ENCODE results near the gene SMYD4.
A peak's percentile ranks its signal among the peaks of the same experiment; 100 is the strongest.
"Not testable (repeated sequence)": the region's sequence is repeated elsewhere in the genome, so short reads cannot be mapped to it uniquely, and the experiment has no call there.

The SMYD4 gene

DNA sequence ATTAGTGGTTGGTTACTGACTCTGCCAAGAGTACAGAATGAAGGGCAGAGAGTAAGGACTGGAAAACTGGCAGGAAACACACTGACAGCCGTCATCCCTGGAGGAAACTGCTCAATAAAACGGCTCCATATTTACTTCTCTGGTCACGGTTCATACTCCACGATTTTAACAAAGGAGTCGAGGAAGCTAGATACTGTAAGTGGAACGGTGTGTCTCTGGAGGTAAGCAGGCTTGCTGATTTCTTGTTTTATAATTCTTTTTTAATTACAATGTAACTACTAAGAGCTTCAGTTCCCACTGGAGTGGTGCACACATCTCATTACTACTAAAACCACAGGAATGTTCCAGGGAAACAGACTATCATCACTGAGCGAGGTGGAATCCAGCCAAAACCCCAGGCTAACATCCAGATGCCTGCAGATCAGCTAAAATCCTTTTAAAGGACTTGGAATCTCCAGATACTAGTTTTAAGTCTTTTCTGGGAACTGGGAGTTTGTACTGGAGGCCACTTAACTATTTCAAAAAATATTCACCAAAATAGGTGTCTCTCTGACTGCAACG lies 50.1 kb downstream of the SMYD4 start:
- peak; percentile 18 for DNase-seq (ENCODE audit: low spot score)

DNA sequence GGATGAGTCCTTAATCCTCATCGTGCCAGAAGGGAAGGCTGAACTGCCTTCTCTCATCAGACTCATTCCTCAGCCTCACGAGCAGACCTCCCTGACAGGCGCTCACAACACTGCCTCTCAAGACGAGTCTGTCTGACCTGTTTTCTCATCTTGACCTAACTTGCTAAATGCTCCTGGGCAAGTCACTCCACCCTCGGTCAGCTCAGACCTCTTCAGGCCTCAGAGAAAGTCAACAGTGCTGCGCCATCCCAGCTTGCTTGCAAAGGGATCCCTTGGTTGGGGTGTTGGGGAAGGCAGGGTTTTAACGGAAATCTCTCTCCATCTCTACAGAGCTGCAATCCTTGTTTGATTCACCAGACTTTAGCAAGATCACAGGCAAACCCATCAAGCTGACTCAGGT lies 52.8 kb downstream of the SMYD4 start:
- DNase-seq (ENCODE audit: low spot score), result no peak

DNA sequence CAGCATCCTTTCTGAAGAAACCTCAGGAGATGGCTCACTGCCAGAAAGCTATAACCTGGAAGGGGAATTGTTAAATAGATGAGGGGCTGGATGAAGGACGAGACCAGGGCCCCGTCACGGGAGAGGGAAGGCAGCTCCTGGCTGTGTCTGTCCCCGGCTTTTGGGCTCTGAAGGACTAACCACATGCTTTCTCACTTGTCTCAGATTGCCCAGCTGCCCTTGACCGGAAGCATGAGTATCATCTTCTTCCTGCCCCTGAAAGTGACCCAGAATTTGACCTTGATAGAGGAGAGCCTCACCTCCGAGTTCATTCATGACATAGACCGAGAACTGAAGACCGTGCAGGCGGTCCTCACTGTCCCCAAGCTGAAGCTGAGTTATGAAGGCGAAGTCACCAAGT lies 53.4 kb downstream of the SMYD4 start:
- DNase-seq (ENCODE audit: low spot score), result no peak

DNA sequence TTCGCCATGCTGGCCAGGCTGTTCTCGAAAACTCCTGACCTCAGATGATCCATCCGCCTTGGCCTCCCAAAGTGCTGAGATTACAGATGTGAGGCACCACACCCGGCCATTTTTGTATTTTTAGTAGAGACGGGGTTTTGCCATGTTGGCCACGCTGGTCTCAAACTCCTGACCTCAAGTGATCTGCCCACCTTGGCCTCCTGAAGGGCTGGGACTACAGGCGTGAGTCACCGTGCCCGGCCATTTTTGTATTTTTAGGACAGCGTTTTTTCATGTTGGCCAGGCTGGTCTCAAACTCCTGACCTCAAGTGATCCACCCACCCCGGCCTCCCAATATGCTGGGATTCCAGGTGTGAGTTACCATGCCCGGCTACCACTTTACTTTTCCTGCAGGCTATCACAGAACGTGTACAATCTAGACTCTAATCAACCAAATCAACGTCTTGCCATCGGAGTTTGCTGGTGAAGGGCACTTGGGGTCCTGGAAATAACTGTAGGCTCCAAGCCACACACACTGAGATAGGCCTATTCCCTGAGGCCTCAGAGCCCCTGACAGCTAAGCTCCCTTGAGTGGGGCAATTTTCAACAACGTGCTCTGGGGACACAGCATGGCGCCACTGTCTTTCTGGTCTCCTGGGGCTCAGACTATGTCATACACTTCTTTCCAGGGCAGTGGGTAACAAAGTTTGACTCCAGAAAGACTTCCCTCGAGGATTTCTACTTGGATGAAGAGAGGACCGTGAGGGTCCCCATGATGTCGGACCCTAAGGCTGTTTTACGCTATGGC lies 55.1 kb downstream of the SMYD4 start:
- no peak for DNase-seq (ENCODE audit: low spot score)

DNA sequence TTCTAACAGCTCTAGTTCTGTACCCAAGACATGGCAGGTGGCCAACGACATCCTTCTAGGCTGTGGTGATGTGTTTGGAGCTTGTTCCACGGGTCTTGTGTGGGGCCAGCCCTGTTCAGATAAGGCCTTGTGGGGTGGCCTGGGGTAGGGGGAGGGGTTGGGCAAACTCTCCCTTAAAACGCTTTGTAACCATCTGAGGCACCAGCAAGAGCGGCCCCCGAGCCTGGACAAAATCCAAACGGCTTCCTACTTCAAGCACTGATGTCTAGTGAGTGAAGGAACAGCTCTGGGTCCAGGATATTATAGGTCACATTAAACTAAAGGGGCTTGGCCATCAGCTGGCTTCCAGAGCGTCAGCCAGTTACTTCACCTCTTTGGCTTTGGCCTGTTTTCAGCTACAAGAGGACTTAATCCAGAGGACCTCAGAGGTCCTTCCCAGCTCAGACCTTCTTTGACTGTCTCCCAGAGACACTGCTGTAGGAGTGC lies 56.0 kb downstream of the SMYD4 start:
- DNase-seq (ENCODE audit: low spot score), result no peak

DNA sequence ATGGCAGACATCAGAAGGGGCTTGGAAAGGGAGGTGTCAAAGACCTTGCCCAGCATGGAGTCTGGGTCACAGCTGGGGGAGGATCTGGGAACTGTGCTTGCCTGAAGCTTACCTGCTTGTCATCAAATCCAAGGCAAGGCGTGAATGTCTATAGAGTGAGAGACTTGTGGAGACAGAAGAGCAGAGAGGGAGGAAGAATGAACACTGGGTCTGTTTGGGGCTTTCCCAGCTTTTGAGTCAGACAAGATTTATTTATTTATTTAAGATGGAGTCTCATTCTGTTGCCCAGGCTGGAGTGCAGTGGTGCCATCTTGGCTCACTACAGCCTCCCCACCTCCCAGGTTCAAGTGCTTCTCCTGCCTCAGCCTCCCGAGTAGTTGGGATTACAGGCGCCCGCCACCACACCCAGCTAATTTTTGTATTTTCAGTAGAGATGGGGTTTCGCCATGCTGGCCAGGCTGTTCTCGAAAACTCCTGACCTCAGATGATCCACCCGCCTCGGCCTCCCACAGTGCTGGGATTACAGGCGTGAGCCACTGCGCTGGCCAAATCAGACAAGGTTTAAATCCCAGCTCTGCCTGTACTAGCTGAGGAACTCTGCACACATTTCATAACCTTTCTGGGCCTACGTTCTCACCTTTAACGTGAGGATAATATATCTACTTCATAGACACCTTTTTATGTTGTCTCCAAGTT lies 56.6 kb downstream of the SMYD4 start:
- DNase-seq (ENCODE audit: low spot score), result not testable (repeated sequence)

DNA sequence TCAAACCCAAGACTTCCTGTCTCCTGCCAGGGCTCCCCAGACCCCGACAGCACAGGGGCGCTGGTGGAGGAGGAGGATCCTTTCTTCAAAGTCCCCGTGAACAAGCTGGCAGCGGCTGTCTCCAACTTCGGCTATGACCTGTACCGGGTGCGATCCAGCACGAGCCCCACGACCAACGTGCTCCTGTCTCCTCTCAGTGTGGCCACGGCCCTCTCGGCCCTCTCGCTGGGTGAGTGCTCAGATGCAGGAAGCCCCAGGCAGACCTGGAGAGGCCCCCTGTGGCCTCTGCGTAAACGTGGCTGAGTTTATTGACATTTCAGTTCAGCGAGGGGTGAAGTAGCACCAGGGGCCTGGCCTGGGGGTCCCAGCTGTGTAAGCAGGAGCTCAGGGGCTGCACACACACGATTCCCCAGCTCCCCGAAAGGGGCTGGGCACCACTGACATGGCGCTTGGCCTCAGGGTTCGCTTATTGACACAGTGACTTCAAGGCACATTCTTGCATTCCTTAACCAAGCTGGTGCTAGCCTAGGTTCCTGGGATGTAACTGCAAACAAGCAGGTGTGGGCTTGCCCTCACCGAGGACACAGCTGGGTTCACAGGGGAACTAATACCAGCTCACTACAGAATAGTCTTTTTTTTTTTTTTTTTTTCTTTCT lies 59.8 kb downstream of the SMYD4 start:
- no peak for DNase-seq (ENCODE audit: low spot score)

DNA sequence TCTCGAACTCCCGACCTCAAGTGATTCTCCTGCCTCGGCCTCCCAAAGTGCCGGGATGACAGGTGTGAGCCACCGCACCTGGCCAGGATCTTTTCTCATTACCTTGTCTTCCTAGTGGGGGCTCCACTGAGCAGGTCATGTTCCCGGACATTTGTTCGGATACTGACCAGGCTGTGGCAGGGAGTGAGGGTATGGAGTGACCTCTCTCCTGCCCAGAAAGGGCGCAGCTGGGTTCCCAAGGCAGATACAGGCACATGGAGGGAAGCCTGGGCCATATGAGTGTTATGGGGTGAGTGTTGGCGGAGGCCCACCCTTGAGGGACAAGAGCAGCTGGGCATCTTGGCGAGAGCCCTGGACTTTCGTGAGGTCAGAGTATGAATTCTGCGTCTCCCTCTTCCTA lies 62.3 kb downstream of the SMYD4 start:
- DNase-seq (ENCODE audit: low spot score), result no peak

DNA sequence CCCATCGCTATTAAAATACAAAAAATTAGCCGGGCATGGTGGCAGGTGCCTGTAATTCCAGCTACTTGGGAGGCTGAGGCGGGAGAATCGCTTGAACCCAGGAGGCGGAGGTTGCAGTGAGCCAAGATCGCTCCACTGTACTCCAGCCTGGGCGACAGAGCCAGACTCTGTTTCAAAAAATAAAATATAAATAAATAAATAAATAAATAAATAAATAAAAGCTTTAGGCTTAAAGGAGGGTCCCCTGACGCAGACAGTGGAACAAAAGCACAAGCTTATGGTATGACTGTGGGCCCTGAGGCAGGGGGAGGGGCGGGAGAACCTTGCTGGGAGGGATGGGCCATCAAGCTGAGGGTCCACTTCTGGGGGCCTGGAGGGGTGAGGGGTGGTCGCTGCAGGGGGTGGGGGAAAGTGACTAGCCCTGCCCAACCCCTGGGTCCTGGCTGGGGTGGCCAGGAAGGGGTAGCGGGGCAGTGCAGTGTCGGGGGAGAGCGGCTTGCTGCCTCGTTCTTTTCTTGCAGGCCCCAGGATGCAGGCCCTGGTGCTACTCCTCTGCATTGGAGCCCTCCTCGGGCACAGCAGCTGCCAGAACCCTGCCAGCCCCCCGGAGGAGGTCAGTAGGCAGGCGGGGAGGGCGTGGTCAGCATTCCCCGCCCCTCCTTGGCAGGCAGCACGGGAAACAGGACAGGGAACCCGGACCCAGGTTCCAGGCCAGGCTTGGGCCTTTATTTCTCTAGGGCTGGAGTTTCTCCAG lies 63.1 kb downstream of the SMYD4 start:
- DNase-seq (ENCODE audit: low spot score), result no peak

DNA sequence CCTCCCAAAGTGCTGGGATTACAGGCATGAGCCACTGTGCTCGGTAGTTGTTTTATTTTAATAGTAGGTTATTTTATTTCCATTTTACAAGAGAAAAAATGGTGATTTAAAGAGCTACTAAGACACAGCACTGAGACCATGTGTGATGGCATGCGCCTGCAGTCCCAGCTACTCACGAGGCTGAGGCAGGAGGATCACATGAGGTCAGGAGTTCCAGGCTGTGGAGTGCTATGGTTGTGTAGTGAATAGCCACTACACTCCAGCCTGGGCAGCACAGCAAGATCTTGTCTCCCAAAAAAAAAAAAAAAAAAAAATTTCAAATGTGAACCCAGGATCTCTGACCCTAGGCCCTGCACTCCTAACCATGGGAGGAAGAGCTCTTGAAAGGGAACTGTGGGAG lies 64.1 kb downstream of the SMYD4 start:
- DNase-seq (ENCODE audit: low spot score), result no peak

DNA sequence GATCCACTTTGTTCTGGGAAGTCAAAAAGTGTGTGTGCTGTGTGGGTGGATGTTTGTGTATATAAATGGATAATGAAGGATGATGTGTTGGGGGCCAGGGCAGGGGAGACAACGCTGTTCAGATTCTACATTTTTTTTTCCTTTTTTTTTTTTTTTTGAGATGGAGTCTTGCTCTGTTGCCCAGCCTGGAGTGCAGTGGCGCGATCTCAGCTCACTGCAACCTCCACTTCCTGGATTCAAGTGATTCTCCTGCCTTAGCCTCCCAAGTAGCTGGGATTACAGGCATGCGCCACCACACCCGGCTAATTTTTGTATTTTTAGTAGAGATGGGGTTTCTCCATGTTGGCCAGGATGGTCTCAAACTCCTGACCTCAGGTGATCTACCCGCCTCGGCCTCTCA lies 65.0 kb downstream of the SMYD4 start:
- not testable (repeated sequence) for DNase-seq (ENCODE audit: low spot score)

DNA sequence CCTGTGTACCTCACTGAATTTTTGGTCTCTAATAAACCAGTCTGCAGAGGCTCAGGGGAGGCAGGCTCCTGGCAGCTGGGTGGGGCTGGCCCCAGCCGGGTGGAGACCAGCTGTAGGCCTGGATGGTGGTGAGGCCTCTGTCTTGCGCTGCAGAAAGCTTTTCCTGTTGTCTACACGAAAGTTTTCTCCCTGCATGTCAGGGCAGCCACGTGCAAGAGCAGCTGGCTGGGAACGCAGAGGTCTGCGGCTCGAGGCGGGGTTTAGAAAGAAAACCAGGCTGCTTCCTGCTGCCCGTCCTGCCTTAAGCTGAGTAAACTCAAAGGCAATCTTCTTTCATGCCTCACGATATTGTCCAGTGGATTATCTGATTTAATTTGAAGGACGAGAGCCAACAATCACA lies 65.4 kb downstream of the SMYD4 start:
- DNase-seq (ENCODE audit: low spot score), result no peak

DNA sequence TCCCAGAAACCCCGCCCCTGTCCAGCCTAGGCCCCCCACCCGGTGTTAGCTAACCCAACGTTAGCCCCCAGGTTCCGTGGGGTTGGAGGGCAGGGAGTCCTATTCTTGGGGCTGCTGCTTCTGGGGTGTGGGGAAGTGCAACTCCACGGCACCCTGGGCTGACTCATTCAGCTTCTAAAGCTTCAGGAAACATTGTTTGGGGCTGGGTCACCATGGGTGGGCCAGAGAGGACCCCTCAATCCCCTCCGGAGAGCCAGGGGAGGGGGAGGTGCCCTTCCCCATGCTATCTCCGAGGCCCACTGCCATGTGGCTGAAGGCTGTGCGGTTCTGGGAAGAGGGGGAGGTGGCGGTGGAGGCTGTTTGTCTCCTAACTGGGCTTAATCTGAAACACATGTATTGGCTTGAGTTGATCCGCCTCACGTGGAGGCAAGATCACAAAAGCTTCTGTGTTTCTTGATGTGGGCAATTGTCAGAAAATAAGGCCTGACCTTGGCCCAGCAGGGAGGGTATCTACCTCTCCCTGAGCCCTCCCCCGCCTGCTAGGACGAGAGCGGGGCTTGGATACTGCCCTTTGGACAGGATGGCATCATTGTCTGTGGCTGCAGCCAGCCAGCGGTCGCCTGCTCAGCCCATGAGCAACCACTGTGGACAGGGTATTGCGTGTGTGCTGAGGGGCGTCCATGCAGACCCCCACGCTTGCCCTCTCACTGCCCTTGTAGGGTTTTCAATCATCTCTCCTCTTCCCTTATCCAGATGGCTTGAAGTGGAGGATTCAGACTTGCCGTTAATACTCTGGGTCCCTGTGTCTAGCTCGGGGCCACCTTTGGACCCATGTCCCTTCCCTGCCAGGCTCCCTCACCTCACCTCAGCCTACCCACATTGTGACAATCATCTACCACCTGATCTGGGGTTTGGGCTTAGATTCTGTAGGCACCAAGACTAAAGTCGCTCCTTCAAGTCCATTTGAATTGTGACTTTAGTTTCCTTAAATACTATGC lies 66.5 kb downstream of the SMYD4 start:
- no peak for DNase-seq (ENCODE audit: low spot score)

DNA sequence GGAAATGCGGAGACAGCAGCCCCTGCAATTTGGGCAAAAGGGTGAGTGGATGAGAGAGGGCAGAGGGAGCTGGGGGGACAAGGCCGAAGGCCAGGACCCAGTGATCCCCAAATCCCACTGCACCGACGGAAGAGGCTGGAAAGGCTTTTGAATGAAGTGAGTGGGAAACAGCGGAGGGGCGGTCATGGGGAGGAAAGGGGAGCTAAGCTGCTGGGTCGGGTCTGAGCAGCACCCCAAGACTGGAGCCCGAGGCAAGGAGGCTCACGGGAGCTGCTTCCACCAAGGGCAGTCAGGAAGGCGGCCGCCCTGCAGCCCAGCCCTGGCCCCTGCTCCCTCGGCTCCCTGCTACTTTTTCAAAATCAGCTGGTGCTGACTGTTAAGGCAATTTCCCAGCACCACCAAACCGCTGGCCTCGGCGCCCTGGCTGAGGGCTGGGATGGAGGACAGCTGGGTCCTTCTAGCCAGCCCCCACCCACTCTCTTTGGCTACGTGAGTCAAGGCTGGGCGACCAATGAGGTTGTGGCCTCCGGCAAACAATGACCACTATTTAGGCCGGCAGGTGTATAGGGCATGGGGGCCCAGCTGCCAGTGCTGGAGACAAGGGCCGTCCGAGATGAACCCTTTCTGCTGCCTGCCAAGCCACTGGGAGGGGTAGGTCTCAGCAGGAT lies 67.3 kb downstream of the SMYD4 start:
- no peak for DNase-seq (ENCODE audit: low spot score)

DNA sequence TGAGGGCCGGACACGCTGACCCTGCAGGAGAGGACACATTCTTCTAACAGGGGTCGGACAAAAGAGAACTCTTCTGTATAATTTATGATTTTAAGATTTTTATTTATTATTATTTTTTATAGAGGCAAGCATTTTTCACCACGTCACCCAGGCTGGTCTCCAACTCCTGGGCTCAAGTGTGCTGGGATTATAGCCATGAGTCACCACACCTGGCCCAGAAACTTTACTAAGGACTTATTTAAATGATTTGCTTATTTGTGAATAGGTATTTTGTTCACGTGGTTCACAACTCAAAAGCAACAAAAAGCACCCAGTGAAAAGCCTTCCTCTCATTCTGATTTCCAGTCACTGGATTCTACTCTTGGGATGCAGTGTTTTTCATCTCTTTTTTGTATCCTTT lies 70.2 kb downstream of the SMYD4 start:
- DNase-seq (ENCODE audit: low spot score), result no peak

DNA sequence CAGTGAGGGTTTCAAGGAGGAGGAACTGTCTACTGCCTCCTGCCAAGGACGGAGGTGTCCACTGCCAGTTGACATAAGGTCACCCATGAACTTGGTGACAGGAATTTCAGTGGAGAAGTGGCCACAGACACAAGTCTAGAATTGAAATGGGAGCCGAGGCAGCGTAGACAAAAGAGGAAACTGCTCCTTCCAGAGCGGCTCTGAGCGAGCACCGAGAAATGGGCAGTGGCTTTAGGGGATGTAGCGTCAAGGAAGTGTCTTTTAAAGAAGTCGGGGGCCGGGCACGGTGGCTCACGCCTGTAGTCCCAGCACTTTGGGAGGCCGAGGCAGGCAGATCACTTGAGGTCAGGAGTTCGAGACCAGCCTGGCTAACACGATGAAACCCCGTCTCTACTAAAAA lies 70.9 kb downstream of the SMYD4 start:
- DNase-seq (ENCODE audit: low spot score), result no peak

DNA sequence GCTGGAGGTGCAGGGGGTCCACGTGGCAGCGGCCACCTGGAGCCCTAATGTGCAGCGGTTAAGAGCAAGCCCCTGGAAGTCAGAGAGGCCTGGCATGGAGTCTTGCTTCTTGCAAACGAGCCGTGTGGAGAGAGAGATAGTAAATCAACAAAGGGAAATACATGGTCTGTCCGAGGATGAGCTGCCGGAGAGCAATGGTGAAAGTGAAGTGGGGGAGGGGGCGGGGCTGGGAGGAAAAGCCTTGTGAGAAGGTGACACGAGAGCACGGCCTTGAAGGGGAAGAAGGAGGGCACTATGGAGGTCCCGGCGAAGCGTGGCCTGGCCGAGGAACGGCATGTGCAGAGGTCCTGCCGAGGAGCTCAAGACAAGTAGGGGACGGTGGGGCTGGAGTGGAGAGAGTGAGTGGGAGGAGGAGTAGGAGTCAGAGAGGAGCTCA lies 73.9 kb downstream of the SMYD4 start:
- DNase-seq (ENCODE audit: low spot score), result no peak

DNA sequence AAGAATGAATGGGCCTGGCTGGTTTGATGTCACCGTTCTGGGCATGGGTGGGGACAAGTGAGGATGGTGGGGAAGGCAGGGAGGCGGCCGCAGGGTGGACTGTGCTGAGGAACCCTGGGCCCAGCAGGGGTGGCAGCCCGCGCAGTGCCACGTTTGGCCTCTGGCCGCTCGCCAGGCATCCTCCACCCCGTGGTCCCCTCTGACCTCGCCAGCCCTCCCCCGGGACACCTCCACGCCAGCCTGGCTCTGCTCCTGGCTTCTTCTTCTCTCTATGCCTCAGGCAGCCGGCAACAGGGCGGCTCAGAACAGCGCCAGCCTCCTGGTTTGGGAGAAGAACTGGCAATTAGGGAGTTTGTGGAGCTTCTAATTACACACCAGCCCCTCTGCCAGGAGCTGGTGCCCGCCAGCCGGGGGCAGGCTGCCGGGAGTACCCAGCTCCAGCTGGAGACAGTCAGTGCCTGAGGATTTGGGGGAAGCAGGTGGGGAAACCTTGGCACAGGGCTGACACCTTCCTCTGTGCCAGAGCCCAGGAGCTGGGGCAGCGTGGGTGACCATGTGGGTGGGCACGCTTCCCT lies 74.4 kb downstream of the SMYD4 start:
- DNase-seq (ENCODE audit: low spot score), result no peak

DNA sequence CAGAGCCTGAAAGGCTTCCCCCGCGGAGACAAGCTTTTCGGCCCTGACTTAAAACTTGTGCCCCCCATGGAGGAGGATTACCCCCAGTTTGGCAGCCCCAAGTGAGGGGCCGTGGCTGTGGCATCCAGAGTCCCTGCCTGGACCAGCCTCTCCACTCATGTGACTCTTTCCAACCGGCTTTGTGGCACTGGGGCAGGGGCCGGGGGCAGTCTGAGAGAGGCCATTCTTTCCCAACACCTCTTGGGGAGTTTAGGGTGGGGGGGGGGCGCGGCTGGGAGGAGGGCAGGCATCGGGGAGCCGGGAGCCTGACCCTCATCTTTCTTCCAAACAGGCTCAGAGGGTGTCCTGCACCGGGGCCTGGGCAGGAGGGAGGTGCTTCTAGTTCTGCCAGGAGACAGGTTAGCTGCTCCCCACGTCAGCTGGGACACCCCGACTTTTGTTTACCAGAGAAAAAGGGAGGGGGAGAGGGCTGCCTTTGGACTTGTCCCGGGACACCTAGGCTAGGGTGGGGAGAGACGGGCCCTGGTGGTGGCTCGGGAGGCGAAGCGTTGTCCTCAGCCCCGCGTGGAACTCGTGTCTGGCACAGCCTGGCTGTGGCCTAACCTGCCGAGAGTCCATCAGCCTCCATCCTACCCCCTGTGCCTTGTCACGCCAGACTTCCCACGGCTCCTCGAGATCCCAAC lies 75.1 kb downstream of the SMYD4 start:
- DNase-seq (ENCODE audit: low spot score), result no peak

All from LoVo (cell line).